Suppressor macrophage (primary cell): ENCODE results near the gene STX18.
A peak's percentile ranks its signal among the peaks of the same experiment; 100 is the strongest.
"Not testable (repeated sequence)": the region's sequence is repeated elsewhere in the genome, so short reads cannot be mapped to it uniquely, and the experiment has no call there.

Source experiments
- DNase-seq, 4 experiments: peaks; one replicate each; pipeline ENCODE4 v3.0.0-alpha.2; 2020 to 2022

The STX18 gene

GRCh38 chr4:4477796-4478195, 64.1 kb downstream of the STX18 start:
- DNase-seq = no peak

- no peak for DNase-seq
Measured at GRCh38 chr4:4477391-4477790, 64.5 kb downstream of the STX18 start.

GRCh38 chr4:4474476-4474875, 67.4 kb downstream of the STX18 start:
- peak in 3 of 4 experiments; percentile 6 to 32 (median 18) for DNase-seq

DNA sequence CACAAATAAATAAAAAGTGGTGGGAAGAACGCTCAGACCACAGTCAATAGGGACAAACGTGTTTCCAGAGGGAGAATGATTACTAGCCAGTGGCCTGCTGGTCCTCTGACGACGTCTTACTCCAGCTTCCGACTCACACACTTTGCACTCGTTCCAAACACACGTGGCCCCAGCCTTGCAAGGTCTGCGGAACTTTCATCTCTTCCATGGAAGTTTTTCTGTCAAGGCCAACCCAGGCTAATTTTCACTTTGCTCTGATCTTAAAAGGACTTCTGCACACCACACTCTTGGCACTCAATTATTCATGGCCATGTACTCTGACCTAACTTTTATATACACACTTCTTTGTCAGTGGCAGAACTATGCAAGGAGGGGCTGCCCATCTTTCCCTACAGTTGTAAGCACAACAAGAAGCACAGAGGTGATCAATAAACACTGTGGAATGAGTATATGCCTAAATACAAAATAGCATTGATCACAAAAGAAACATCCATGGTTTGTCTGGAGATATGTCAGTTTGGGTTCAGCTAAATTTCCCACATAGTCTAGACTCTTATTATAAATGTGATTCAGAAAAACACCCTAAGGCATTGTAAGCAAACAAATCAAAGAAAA, 69.4 kb downstream of the STX18 start:
- no peak for DNase-seq

GRCh38 chr4:4471195-4471594, 70.7 kb downstream of the STX18 start:
- DNase-seq = no peak

- DNase-seq = no peak
Measured at GRCh38 chr4:4470208-4470607, 71.6 kb downstream of the STX18 start.

- not testable (repeated sequence) for DNase-seq
Measured at GRCh38 chr4:4465238-4465637, 76.6 kb downstream of the STX18 start.

DNA sequence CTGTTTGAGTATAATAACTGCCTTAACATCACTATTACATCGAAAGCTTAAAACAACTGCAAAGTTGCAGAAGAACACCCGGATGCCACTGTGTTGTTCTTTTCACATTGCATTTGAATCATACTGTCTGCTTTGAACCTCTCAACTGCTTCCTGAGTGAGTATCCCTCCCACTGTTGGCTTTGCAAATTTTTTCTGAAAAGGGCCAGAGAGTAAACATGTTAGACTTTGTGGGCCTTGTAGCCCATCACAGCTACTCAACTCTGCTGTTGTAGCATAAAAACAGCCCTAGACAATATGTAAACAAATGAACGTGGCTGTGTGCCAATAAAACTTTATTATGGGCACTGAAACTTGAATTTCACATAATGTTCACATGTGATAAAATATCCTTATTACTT, 78.9 kb downstream of the STX18 start:
- DNase-seq = no peak

- DNase-seq = no peak
Measured at GRCh38 chr4:4461850-4462249, 80.0 kb downstream of the STX18 start.

DNA sequence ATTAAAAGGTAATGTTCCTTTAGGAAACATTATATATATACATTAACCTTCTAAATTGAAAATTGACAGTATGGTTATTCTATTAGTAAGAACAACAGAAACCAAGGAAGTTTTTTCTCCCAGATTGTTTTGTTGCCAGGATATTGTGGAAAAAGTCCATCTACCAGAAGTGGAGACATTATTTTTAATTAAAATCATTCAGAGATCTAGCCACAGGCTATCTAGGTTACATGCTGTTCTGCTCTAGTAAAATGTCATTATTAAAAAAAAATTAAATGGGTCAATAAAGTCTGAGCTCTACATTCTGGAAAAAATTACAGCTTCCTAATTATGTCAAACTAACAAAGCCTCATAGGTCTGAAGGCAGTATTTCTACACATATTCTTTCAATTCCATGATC, 80.7 kb downstream of the STX18 start:
- no peak for DNase-seq

GRCh38 chr4:4460759-4461158, 81.1 kb downstream of the STX18 start:
- DNase-seq = no peak

GRCh38 chr4:4459181-4459580, 82.7 kb downstream of the STX18 start:
- no peak for DNase-seq

DNA sequence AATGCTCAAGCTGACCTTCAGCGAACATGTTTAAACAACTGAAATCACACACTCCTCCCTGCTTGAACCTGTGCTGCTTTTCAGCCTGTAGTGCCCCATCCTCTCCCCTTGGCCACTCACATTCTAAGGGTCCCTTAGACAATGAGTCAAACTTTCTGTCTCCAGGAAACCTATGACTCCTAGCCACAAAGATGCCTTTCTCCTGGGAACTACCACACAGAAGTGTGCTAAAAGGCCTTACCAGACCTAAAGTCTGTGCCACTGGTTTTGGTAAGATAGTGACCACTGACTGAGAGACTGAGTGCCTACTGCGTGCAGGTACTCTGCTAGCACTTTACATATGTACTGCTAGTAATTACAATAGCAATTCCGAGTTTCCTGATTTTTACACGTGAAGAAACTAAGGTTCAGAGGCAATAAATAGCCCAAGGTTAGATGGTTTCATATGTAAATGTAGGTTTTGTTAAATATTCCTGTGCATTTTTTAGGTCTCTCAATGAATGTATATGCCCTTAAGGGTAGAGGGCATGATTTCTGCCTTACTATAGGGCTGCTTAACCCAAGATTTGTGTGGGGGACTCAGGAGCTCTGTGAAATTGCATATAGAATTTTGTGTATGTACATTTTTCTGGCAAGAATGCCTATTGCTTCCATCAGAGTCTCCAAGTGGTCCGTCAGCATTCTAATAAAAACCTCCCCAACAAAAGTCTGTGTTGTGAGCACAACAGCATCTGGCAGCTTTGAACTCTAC, 83.9 kb downstream of the STX18 start:
- DNase-seq = no peak

DNA sequence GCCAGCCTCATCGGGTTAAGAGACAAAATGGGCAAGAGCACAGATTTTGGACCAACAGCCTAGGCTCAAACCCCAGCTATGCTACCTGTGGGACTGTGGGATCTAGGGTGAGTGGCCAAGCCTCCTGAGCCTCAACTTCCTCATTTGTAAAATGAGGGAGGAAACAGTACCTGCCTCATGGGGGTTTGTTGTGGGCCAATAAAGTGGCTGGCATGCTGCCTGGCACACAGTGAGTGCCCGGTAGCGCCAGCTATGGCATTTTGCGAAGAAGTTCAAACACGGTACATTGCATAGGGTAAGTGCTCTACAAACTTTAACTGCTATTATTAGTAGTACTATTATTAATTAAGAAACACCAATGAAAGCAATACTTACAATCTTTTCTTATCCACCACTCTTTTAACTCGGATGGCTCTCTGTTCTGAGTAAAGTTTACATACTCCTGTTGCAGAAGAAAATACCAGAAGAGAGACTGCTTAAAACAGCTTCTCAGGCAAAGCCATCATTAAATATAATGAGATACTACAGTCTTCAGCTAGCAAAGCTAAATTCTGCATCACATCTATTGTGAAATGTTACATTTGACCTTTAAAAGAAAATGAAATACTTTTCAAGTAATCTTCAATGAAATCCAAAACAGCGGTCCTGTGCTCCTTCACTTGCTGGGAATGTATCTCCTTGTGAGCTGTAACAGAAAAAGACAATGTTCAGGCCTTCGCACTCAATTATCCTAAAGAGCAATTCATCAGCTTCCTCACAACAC, 84.9 kb downstream of the STX18 start:
- DNase-seq = no peak

- DNase-seq = no peak
Measured at GRCh38 chr4:4456351-4456750, 85.5 kb downstream of the STX18 start.

DNA sequence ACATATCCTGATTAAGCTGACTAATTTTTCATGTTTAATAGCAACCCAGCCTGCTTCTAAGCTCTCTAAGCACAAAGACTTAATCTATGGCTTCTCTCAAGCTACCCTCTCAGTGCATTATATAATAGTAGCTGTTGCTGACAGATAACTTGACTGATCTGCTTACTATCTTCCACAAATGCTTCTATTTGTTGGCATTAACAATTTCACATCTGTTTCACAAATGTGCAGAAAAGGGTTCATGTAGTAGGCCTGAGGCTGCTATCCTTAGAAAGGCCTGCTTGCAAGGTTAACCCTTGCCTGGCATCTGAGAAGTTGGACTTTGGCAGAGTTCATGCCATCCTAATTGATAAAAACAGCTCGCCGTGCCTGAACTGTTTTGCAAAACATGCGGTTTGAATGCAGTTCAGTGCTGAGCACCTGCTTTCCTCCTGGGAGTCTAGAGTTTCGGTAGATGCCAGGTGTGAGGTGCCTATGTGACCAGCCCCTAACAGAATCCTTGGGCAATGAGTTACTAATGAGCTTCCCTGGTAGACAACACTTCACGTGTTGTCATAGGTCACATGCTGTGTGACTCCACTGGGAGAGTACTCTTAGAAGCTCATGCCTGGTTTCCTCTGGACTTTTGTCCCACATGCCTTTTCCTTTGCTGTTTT, 86.5 kb downstream of the STX18 start:
- no peak for DNase-seq

DNA sequence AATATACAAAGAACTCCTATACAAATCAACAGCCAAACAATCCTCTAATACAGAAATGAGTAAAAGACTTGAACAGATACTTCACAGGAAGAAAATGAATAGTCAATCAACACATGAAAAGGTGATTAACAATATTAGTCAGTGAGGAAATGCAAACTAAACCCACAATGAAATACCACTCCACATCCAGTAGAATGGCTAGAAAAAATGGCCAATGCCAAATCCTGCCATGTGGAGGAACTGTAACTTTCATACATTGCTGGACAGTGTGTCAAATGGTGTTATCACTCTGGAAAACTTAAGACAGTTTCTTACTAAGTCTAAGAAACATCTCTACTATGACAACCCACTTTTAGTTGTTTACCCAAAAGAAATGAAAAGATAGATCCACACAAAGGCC, 95.4 kb downstream of the STX18 start:
- DNase-seq = no peak

- no peak for DNase-seq
Measured at GRCh38 chr4:4443821-4444220, 98.0 kb downstream of the STX18 start.

- no peak for DNase-seq
Measured at GRCh38 chr4:4440333-4441061, 101.4 kb downstream of the STX18 start.

DNA sequence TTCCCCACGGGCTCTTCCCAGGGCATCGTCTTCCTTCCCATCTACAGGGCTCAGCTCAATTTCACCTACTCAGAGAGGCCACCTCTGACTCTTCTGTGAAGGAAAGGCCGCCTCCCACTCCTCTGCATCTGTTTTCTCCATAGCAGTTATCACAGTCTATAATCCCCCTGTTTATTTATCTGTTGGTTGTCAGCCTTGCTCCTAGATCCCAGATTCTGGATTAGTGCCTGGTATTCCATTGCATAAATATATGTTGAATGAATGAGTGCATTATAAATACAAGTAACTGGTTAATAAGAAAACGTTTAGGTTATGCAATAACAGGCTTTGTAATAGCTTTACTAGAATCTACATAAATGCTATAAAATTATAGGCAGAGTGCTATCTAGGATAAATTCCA, 102.1 kb downstream of the STX18 start:
- DNase-seq = no peak

DNA sequence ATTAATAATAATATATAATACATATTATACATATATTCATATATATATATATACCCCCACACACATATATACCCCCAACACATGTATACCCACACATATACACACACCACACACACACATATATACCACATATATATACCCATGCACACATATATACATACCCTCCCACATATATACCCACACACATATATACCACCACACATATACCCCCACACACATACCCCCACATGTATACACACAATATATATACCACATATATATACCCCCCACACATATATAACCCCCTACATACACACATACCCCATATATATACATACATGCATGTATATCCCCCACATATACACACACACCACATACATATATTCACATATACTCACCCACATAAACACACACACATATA, 103.0 kb downstream of the STX18 start:
- no peak for DNase-seq

DNA sequence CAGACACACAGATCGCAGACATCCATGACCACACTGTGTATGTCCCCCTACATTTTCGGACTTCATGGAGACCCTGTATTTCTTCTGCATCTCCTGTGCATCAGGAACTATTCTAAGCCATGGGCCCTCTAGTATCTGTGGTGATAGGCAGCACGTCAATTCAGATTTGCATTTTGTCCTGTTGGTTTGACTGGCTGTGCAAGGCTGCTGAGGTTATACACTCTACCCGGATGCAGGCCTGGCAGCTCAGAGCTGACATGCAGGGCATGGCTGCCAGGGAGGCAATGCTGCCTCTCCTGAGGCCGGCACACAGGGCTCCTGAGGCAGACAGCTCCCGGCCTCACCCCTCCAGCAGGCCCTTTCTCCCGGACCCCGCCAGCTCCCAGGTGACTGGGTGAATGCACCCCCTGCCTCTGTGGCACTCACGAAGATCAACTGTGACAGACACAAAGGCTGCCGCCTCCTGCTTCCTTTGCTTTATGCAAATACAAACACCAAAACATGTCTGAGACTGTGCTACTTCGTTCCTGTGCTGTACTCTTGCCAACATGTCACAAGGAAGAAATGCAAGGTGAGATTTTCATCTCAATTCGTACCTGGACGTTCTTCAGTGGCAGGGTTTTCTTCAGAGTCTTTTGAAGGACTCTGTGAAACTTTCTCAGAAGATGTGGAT, 103.9 kb downstream of the STX18 start:
- no peak for DNase-seq
